Stimulated activated CD4-positive, alpha-beta T cell treated with anti-CD3 and anti-CD28 coated beads, Interleukin-4, amount 100 ng/mL, for 1 hour (primary cell): Measurements from ENCODE around the gene TXN.
A peak's percentile ranks its signal among the peaks of the same experiment; 100 is the strongest.
"Not testable (repeated sequence)": the region's sequence is repeated elsewhere in the genome, so short reads cannot be mapped to it uniquely, and the experiment has no call there.

Experiments
- DNase-seq: peaks from one replicate; pipeline ENCODE4 v3.0.0-alpha.2; 2020

TXN gene

DNA sequence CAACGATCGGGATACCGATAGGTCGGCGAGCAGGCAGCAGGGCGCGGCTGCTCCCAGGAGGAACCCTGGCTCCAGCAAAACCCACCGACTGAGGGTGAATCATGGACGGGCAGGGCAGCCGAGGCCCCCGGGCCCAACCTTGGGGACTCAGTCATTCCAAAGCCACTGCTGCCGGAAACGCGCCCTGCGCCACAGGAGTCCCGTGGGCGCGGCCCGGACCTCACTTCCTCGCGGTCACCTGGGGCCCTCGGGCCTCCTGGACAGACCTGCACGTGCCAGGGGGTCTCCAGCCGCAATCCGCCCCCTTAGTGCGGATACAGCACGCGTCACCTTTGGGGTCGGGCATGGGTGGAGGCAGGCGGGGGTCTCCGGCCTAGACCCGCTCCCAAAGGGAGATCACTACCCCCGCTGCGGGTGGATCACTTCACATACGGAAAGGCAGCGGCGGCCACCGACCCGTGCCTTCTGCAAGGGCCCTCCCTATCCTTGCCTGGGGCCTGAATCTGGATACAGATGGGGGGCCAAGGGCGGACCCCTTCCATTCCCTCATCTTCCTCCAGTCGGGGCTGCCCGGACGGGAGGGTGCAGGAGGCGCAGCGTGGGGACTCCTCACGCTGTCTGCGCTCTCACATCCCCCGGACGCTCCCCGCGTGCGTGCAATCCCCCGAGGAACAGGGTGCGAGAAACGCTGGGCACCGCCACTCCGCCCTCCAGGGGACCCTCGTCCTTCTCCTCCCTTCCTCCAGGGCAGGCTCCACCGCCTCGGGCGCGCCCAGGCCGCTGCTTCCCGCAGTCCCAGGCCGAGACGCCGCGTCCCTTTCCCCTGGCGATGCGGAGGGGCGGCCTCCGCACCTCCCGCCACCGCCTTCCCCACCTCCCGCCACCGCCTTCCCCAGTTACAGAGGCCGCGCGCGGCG is 586 bp downstream of the TXN start:
- peak; percentile 52 for DNase-seq

DNA sequence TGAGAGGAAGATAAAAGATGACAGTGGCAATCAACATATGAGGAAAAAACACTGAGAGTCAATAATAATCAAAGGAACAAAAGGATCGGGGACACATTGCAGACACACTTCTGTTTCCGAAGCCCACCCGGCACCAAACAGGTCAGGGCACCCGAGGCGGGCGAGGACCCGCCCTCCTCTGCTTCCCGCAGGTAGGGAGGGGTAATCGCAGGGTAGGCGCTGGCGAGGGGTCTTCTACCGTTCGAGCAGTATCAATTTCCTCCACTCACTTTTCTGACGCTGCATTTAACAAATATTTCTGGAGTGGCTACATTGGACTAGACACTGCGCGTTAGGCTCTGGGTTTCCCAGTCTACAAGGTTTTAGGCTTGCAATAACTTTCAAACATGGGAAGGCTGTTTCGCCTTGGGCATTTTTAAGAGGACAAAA is 1.3 kb downstream of the TXN start:
- no peak for DNase-seq

DNA sequence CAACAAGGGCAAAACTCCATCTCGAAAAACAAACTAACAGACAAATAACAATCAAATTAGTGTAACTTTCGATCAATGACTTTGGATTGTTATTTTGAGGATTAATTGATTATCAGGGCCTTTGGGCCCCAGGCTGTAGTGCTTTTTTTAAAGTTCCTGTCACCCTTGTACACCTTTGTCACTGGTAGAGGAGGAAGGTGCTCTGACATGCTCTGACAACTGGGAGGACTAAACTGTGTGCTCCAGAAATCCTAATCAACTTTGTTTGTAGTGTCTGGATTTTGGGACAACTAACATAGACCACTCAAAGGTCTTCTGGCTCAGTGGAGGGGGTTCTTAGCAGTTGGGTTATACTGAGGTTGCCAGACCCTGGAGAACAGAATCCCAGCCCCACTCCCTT is 1.8 kb downstream of the TXN start:
- DNase-seq: no peak

GRCh38 chr9:110252509-110253139 is 3.7 kb downstream of the TXN start:
- no peak for DNase-seq

DNA sequence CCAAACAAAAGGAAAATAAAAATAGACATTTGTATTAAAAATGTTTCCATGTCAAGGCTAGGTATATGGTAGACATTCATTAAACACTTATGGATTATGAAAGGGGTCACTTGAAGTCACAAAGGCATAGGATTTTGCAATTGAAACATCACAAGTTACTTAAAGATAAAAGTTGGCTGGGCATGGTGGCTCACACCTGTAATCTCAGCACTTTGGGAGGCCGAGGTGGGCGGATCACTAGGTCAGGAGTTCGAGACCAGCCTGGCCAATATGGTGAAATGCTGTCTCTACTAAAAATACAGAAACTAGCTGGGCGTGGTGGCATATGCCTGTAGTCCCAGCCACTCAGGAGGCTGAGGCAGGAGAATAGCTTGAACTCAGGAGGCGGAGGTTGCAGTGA is 4.5 kb downstream of the TXN start:
- not testable (repeated sequence) for DNase-seq

- DNase-seq: no peak
These were observed 5.1 kb downstream of the TXN start for GRCh38 chr9:110251212-110251611.

DNA sequence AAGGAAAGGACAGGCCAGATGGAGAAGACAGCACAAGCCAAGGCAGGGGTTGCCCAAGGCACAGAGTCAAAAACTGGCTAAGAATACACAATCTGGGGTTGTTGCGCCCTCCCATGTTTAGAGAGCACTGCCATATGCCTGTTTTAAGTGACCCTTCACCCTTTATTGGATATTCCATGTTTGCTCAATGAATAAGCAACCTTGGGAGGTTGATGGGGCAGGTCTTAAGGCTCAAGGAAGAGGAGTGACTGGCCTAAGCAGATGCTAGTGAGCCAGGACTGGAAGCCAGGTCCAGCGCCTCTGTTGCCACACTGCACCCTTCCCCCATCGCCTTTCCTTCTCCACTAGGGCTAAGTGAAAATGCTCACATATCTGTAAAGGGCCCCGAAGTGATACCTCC is 6.7 kb downstream of the TXN start:
- DNase-seq: no peak

DNA sequence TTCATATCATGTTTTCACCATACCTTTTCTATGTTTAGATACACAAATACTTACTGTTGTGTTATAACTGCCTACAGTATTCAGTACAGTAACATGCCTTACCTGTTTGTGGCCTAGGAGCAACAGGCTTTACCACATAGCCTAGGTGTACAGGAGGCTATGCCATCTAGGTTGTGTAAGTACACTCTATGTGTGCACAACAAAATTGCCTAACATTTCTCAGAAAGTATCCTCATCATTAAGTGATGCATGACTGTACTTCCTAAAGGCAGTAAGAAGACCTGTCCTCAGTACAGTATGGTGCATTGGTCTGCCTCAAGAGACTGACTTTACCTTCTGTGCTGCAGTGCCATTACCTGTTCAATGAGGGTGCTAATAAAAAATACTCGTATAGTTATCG is 7.9 kb downstream of the TXN start:
- no peak for DNase-seq

- DNase-seq: no peak
These were observed 10.1 kb downstream of the TXN start for GRCh38 chr9:110246214-110246613.

- no peak for DNase-seq
These were observed 11.7 kb downstream of the TXN start for GRCh38 chr9:110244616-110245015.

DNA sequence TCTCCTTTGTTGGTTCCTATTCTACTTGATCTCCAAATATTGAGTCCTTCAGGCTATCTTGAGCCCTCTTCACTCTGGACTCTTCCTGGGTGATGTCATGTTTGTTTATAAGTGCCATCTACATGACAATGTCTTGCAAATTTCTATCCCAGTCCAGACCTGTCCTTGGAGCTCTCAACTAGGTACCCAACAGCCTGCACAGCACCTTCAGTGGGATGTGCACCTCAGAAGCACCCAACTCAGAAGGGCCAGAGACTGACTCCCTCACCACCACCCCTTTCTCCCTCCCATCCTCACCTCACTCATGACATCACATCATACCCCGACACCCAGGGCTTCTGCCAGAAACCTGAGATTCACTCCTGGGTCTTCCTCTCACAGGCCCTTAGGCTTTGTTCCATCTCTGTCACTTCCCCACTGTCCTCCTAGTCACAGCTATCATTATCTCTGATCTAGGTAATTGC is 14.4 kb downstream of the TXN start:
- DNase-seq: no peak

GRCh38 chr9:110241260-110241857 is 14.9 kb downstream of the TXN start:
- DNase-seq: no peak

DNA sequence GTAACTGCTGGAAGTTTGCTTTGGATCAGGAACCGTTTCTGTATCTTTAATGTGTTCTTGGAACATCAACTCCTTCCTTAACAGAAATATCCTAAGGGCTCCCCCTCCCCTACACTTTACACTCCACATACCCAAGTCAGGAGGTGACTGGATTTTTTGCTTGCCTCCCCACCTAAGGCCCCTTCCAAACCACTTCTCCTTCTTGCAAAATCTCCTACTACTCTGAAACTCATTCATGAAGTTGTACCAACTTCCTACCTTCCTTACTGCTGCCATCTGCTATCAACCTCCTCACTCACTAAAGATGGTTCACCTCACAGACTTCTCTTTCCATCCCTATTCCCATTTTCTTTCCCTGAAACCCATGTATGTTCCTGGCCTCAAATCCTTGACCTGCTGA is 16.1 kb downstream of the TXN start:
- DNase-seq: no peak

DNA sequence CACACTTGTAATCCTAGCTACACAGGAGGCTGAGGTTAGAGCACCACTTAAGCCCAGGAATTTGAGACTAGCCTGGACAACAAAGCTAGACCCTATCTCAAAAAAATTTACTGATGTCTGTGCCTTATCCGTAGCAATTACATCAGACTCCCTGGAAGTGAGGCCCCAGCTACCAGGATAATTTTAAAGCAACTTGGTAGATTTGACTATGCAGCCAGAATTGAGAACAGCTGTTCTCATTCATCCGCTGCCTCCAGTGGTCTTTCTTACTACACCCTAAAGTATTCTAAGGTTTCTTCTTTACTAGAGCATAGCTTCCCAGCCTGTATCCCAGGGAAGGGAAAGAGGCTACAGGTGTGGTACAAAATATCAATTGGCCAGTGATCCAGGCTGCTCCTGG is 28.0 kb downstream of the TXN start:
- no peak for DNase-seq

GRCh38 chr9:110224583-110224982 is 31.7 kb downstream of the TXN start:
- DNase-seq: no peak

DNA sequence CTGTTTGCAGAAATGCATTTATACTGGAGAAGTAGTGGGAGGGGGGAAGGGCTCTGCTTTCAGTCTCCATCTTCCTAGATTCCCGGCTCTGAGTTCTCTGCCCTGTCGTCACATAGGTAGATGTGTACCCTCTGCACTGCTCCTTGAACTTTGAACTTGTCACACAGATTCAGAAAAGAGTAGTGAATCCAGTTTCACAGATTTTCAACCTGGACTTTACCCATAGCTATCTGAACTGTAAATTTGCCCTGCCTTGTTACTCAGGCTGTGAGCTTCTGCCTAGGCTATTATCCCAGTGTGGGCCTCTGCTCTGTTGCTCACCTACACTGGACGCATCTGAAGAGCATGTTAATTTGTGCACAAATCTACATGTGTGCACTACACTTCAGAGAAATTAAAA is 35.5 kb downstream of the TXN start:
- no peak for DNase-seq

DNA sequence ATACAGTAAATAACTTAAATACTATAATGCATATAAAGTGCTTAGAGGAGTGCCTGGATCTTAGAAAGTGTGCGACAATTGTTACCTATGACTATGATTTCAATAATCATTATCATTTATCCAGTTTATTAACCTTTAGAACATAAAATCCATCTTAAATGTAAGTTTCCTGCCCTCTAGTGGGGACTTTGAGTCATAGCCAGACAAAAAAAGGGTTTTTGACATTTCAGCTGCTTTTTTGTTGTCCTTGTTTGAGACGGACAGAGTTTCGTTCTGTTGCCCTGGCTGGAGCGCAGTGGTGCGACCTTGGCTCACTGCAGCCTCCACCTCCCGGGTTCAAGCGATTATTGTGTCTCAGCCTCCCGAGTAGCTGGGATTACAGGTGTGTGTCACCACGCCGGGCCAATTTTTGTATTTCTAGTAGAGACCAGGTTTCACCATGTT is 38.6 kb downstream of the TXN start:
- no peak for DNase-seq

DNA sequence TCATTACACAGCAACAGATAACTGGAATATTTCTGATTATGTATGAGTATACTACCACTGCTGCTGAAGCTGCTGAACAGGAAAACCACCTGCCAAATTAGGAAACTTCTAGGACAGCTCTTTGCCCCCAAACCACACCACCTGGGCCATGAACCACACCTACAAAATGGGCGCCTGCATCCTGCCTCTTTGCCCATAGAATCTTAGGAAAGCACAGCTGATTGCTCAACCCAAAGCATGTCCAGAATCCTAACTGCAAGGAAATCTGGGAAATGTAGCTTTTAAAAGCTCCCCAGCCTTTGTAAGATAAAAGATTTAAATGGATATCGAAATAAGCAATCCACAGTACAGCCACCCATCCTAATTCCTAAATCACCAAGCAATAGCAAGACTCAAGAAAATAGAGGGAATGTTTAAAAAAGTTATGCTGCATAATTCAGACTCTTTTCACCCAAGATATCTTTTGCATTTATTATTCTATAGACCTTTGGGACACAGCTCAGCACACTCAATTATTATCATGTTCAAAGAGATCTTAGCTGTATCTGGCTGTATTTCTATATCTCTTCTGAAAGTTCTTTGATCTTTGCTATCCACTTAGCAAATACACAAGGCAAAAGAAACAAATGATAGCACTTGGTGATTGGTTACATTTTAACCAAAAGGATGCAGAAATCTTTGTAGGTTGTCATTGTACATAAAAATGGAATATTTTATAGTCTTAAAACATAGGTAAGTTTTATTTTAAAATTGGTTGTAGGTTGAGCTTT is 41.5 kb downstream of the TXN start:
- DNase-seq: no peak

- DNase-seq: no peak
These were observed 42.2 kb downstream of the TXN start for GRCh38 chr9:110214090-110214489.

- no peak for DNase-seq
These were observed 42.8 kb downstream of the TXN start for GRCh38 chr9:110213413-110214044.

DNA sequence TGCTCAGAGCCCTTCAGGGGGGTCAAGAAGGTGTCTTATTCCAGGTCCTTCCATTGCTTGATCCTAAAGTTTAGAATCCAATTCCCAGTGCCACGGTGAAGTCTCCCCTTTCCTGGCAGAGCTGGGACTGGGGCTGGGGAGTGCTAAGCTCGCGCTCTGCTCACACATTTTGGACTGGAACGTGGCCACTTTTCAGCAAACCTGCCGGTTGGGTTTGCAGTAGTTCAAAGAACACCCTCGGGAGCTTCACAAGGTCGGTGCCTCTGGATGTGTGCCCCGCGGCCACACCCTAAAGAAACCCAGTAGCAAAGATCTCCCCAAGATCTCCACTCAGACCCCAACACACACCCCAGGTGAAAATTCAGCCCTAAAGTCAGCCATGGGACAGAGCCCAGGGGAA is 48.3 kb downstream of the TXN start, which contains the start of gene C9orf152:
Gene C9orf152 (minus strand): TSS at position 129 of the 400 bp plus-strand sequence. CDS start 580 bp downstream, outside the sequence.
- no peak for DNase-seq

- no peak for DNase-seq
These were observed 49.2 kb downstream of the TXN start for GRCh38 chr9:110207071-110207641.
